Activated naive CD8-positive, alpha-beta T cell treated with anti-CD3 and anti-CD28 coated beads, Interleukin-2, amount 50 U/mL, for 16 hours (primary cell): Measurements from ENCODE around the gene PWWP2B.
"Not testable (repeated sequence)": the region's sequence is repeated elsewhere in the genome, so short reads cannot be mapped to it uniquely, and the experiment has no call there.

Experiments used
- DNase-seq: peaks from one replicate; pipeline ENCODE4 v3.0.0-alpha.2; 2020; ENCODE audit warnings: low read depth, low spot score

Gene PWWP2B

DNA sequence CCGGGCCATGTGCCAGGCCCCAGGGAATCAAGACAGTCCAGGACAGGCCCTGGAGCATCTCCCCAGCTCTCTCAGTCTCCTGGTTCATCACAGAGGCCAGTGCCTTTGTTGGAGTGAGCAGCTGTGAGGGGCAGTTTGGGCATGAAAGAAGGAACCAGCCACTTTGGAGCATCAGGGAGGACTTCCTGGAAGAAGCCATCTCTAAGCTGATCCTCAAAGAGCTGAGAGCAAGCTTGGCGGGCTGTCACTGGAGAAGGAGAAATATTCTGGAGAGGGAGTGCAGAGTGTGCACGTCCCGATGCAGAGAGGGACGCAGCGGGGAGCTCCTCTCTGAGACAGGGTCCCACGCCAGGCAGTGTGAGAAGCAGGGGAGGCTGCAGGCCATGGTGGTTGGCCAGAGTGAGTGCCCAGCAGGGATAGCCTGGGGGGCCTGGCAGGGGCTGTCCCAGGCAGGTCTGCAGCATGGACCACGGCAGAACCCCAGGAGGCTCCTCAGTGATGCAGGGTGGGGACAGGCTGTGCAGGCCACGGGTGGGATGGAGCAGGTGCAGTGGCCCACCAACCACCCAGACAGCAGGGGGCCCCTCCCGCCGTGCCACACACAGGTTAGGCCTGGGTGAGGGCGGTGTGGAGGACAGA lies 34.7 kb downstream of the PWWP2B start:
- no peak for DNase-seq

- DNase-seq = no peak
Measured at GRCh38 chr10:132432176-132432540, 35.2 kb downstream of the PWWP2B start.

GRCh38 chr10:132433671-132434340 lies 36.8 kb downstream of the PWWP2B start:
- no peak for DNase-seq

DNA sequence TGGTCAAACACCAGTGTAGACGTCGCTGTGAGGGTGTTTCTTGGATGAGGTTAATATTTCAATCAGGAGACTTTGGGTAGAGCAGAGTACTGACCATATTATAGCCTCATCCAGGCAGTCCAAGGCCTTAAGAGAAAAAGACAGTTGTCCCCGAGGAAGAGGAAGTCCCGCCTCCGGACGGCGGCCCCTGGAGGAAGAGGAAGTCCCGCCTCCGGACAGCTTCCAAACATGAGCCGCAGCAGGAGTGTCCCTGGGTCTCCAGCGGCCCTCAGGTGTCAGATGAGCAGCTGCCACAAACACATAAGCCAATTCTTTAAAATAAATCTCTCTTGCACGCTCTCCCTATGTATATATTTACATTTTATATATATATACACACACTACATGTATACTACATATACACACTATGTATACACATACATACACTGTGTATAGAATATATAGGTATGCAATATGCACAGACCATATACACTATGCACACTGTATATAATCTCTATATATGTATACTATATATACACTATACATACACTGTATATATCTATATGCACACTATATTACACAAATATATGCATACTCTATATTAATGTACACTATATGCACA lies 37.5 kb downstream of the PWWP2B start:
- DNase-seq = peak; percentile 44

GRCh38 chr10:132435320-132435719 lies 38.3 kb downstream of the PWWP2B start:
- DNase-seq = not testable (repeated sequence)

DNA sequence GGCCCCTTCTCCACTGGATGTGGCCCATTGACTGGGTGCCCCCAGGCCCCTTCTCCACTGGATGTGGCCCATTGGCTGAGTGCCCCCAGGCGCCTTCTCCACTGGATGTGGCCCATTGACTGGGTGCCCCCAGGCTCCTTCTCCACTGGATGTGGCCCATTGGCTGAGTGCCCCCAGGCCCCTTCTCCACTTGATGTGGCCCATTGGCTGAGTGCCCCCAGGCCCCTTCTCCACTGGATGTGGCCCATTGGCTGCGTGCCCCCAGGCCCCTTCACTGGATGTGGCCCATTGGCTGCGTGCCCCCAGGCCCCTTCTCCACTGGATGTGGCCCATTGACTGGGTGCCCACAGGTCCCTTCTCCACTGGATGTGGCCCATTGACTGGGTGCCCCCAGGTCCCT lies 39.1 kb downstream of the PWWP2B start:
- not testable (repeated sequence) for DNase-seq

- no peak for DNase-seq
Measured at GRCh38 chr10:132436861-132437410, 39.9 kb downstream of the PWWP2B start.

DNA sequence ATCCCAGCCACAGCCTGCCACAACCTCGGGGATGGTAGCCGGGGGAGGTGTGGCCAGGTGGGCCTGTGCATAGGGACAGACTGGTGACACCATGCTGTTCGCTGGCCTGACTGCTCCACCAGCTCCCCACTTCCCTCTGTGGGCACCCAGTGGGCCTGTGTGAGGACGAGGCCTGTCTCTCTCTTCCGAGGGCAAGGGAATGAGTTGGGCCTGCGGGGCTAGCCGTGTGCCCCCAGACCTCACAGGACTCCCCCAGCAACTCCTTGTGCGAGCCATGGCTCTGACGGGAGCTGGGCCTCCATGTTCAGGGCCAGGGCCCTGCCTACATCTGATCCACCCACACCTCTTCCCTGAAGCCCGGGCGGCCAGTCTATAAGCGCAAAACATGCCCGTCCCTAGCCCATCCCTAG lies 40.5 kb downstream of the PWWP2B start:
- no peak for DNase-seq

DNA sequence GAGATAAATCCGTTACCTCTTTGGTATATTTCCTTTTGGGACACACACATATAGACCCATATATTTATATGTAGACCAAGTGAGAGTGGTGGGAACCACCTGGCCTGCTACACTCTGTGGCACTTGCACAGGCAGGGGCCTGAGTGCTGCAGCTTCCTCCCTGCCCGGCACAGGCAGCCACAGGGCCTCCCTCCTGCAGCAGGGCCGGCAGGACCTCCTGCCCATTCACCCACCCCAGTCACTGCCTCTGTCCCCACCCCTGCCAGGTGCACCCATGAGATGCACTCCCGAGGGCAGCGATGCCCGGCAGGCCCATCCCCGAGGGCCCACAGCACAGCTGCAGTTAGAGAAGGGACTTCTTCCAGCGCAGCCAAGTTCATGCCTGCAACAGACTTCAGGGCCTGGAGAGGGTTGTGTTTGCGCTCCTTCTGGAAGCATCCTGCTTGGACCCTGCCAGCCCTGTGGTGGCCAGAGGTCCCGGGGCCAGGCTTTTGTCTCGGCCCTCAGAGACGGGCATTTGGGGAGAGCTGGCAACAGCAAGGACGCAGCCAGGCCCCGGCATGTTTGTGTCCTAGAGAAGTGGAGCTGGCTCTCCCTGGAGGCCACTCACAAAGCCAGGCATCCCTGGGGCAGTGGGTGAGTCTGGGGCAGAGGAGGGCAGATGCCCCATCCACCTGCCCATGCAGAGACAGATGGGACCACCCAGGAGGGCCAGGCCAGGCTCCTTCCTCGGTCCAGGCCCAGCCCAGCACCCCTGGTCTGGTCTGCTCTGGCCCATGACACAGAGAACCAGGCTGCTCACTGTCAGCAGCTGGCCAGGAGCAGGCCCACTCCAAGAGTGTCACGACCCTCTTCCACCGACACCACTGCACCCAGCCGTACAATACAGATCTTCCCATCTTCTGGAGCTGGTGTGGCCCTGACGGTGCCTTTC lies 41.4 kb downstream of the PWWP2B start:
- no peak for DNase-seq

DNA sequence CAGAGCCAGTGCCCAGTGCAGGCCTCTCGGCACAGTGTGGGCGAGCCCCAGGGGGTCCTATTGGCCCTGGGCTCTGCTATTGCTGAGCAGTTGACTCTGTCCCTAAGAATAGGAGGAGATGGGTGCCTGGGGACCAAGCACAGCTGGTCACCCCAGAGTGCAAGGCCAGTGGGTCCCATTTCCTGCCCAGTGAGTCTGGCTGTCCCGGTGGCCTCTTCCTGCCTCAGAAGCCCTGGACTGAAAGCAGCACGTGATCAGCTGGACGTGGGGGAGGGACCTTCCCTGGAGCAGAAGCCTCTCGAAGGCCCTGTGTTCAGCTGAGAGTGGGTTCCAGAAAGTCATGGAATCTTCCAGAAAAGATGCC lies 42.0 kb downstream of the PWWP2B start:
- no peak for DNase-seq

DNA sequence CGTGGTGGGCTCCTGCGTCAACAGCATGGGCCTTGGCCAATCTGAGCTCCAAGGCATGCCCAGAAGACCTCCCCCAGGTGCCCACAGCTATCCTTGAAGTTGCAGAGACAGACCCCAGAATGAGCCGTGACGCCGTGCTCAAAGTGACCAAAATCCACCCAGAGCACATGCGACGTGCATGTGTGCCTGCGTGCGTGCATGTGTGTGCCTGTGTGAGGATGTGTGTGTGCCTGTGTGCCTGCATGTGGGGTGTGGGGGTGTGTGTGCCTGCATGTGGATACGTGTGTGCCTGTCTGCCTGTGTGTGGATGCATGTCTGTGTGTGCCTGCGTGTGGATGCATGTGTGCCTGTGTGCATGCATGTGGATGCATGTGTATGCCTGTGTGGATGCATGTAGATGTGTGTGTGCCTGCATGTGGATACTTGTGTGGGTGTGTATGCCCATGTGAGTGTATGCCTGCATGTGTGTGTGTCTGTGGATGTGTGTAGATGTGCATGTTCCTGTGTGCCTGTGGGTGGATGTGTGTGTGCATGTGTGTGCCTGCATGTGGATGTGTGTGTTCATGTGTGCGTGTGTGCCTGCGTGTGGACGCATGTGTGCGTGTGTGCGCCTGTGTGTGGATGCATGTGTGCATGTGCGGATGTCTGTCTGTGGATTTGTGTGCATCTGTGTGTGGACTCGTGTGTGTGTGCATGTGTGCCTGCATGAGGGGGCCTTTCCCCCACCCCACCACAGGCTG lies 42.6 kb downstream of the PWWP2B start:
- DNase-seq = no peak

GRCh38 chr10:132440791-132441565 lies 44.0 kb downstream of the PWWP2B start:
- DNase-seq = no peak

- DNase-seq = no peak
Measured at GRCh38 chr10:132441818-132442524, 45.0 kb downstream of the PWWP2B start.

DNA sequence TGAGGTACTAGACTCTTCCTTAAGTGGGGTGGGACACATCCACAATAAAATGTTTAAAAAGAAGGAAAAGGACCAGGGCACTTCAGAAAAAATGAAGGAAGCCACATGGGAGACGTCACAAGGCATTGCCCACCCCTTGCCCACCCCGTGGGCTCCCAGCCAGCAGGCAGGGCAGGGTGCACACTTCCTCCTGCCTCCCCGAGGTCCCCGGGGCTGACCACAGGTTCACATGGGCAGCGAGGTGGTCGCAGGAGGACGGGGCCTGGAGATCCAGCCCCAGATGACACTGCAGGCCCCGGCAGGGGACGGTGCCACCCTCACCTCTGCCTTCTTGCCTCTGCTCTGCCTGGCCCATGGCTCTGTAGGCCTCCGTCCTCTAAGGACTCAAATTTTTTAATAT lies 45.6 kb downstream of the PWWP2B start:
- no peak for DNase-seq

GRCh38 chr10:132443605-132443982 lies 46.6 kb downstream of the PWWP2B start:
- peak; percentile 50 for DNase-seq

GRCh38 chr10:132443983-132444876 lies 47.2 kb downstream of the PWWP2B start:
- DNase-seq = no peak

GRCh38 chr10:132444877-132445351 lies 47.9 kb downstream of the PWWP2B start:
- no peak for DNase-seq

DNA sequence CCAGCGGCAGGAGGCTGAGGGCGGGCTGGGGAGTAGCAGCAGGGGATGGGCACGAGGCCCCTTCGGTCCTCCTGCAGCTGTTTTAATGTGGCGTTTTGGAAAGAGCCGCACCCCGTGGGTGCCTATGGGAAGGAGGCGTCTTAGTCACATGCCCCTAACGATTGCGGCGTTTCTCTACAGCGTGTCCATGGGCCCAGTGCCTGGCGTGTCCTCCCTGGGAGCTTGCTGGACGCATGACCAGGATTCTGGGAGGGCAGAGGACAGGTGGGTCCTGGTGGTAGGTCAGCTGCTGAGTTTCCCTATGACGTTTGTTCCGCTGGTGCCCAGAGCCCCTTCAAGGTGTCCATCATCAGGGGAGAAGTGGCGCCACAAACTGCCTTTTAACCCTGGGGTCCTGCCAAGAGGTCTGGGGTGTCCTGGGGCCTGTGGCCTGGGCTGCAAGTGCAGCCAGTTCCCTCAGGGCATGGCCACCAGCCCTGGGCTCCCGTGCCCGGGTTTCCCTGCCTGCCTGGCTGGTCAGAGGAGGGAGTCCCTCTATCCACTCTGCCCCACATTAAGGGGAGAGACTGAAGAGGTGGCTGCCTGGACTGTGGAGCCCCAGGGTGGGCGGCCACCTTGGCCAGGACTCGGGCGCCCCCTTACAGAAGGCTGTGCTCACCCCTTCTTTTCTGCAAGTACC lies 48.7 kb downstream of the PWWP2B start:
- no peak for DNase-seq
